ENCODE data around the gene CCDC148.

The CCDC148 gene

GRCh38 chr2:158207354-158207753 lies 249.2 kb downstream of the CCDC148 start:
- no peak overlapping the region for H3K4me3 ChIP-seq (replicated peaks; ENCODE audit: low read depth, low read length)
- no peak for TF ChIP-seq CTCF (IDR thresholded peaks at IDR 0.05; ENCODE audit: low read length, missing control alignments)
- no peak for DNase-seq (ENCODE audit: low read depth)

- H3K4me3 ChIP-seq (replicated peaks; ENCODE audit: low read depth, low read length): no peak overlapping the region
These were observed 251.3 kb downstream of the CCDC148 start for GRCh38 chr2:158205215-158205614.

GRCh38 chr2:158204741-158205165 lies 251.8 kb downstream of the CCDC148 start:
- no peak for TF ChIP-seq CTCF (IDR thresholded peaks at IDR 0.05; ENCODE audit: low read length, missing control alignments)
- DNase-seq (ENCODE audit: low read depth): peak; percentile 11
- H3K4me3 ChIP-seq (replicated peaks; ENCODE audit: low read depth, low read length): no peak overlapping the region

More at GRCh38 chr2:158205215-158205614, 251.3 kb downstream of the CCDC148 start:
- no peak for DNase-seq (ENCODE audit: low read depth)
- no peak for TF ChIP-seq CTCF (IDR thresholded peaks at IDR 0.05; ENCODE audit: low read length, missing control alignments)

- DNase-seq (ENCODE audit: low read depth): peak; percentile 7
- no peak for TF ChIP-seq CTCF (IDR thresholded peaks at IDR 0.05; ENCODE audit: low read length, missing control alignments)
- no peak overlapping the region for H3K4me3 ChIP-seq (replicated peaks; ENCODE audit: low read depth, low read length)
These were observed 254.3 kb downstream of the CCDC148 start for GRCh38 chr2:158202161-158202815.

GRCh38 chr2:158199928-158200650 lies 256.5 kb downstream of the CCDC148 start:
- H3K4me3 ChIP-seq (replicated peaks; ENCODE audit: low read depth, low read length): no peak overlapping the region
- no peak for DNase-seq (ENCODE audit: low read depth)
- TF ChIP-seq CTCF (IDR thresholded peaks at IDR 0.05; ENCODE audit: low read length, missing control alignments): no peak

- no peak for TF ChIP-seq CTCF (IDR thresholded peaks at IDR 0.05; ENCODE audit: low read length, missing control alignments)
- H3K4me3 ChIP-seq (replicated peaks; ENCODE audit: low read depth, low read length): no peak overlapping the region
- DNase-seq (ENCODE audit: low read depth): no peak
These were observed 258.6 kb downstream of the CCDC148 start for GRCh38 chr2:158197940-158198339.

All from fibroblast of pulmonary artery (primary cell).